GM23338 (cell line): Measurements from ENCODE around the gene TRMT61A. TPM values are rescaled to one million over a fixed set of nuclear protein-coding genes. Genes with fewer than 3 reads are reported as not detected.

Experiments
- CREB1 ChIP-seq: fragments of 250-450 bp; sonication (Bioruptor Pico); IDR thresholded peaks from 2 replicates; pipeline ENCODE4 v1.5.0; 2020; ENCODE audit warnings: low read depth, mild to moderate bottlenecking, moderate library complexity
- CTCF ChIP-seq, 2 experiments: fragments of 200-600 bp in 1 of 2; sonication (generic) in 1 of 2; conservative IDR thresholded peaks; 2 replicates each; pipeline versions ENCODE4 v1.5.1 to v1.6.1; 2016 to 2017; ENCODE audit warnings: antibody characterized with exemption in 2 of 2, low read depth in 2 of 2, mild to moderate bottlenecking in 2 of 2, moderate library complexity in 1 of 2
- EZH2phosphoT487 ChIP-seq: fragments of 200-600 bp; sonication (generic); IDR thresholded peaks from one replicate; pipeline ENCODE4 v1.8.1; 2018; ENCODE audit warnings: antibody characterized with exemption; ENCODE audit not compliant: unreplicated experiment
- JUNB ChIP-seq: IDR thresholded peaks from one replicate; pipeline ENCODE4 v1.6.1; 2016; ENCODE audit warnings: antibody characterized with exemption; ENCODE audit not compliant: unreplicated experiment
- NANOG ChIP-seq: IDR thresholded peaks from 2 replicates; pipeline ENCODE4 v1.6.1; 2016; ENCODE audit warnings: antibody characterized with exemption, borderline replicate concordance
- STAT1 ChIP-seq: IDR thresholded peaks from one replicate; pipeline ENCODE4 v1.6.1; 2016; ENCODE audit warnings: antibody characterized with exemption; ENCODE audit not compliant: unreplicated experiment
- ZNF462 ChIP-seq: fragments of 250-450 bp; sonication (Bioruptor Pico); IDR thresholded peaks from 2 replicates; pipeline ENCODE4 v1.5.0; 2020; ENCODE audit warnings: mild to moderate bottlenecking, moderate library complexity
- polyA plus RNA-seq: library from polyadenylated mRNA; unstranded; fragments of >200 nt; fragmentation: Nextera tagmentation; extraction: Ambion mirVana; gene quantifications from 2 replicates; pipeline ENCODE4 v1.2.1, GENCODE V29; 2016
- total RNA-seq: library from RNA; depleted of rRNA; stranded (reverse); fragments of >200 nt; shearing (Covaris generic); gene quantifications from 2 replicates; pipeline ENCODE4 v1.2.3, GENCODE V29; 2014
- TF ChIP-seq, protein P1 (sequence below): IDR thresholded peaks from one replicate; pipeline ENCODE4 v1.6.1; 2018; ENCODE audit warnings: antibody characterized with exemption; ENCODE audit not compliant: unreplicated experiment

TRMT61A gene
- total and polyA plus RNA-seq, 2 experiments from 2014 or later, result 13.4 to 28.2 TPM

DNA sequence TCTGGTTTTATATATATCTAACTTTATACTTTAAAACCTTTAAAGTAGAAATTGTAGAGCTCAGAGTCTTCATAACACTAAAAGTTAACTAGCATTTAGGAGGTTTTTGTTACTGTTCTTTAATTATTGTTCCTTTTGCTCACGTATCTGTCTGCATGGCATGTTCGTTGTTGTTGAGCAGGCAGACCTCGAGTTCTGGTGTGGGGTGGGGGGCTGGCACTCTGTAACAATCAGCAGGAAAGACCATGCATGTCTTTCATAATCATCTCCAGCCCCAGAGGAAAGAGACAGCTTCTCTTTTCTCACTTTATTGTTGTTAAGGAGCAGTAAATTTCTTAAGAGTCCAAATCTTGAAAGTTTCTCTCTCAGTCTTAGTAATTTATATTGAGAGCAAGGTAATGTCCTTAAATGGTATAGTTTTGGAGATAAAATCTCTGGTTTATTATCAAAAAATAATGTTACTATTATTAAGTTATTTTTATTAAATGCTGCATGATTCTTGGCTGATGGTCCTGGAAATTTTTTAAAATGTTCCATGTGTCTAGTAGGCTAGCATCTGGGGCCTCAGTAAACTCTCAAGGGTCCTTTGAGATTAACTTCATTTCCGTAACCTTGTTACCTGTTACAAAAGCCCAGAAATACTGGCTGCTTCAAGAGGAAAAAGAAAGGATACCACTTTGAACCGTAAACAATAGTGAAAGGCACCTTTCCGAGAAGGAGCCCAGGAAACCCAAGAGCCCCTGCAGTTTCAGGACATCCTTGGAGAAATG is 36.7 kb upstream of the TRMT61A start (continued):
- TF ChIP-seq ZNF462 (CRISPR knock-in tag), result no peak
- TF ChIP-seq, protein P1, sequence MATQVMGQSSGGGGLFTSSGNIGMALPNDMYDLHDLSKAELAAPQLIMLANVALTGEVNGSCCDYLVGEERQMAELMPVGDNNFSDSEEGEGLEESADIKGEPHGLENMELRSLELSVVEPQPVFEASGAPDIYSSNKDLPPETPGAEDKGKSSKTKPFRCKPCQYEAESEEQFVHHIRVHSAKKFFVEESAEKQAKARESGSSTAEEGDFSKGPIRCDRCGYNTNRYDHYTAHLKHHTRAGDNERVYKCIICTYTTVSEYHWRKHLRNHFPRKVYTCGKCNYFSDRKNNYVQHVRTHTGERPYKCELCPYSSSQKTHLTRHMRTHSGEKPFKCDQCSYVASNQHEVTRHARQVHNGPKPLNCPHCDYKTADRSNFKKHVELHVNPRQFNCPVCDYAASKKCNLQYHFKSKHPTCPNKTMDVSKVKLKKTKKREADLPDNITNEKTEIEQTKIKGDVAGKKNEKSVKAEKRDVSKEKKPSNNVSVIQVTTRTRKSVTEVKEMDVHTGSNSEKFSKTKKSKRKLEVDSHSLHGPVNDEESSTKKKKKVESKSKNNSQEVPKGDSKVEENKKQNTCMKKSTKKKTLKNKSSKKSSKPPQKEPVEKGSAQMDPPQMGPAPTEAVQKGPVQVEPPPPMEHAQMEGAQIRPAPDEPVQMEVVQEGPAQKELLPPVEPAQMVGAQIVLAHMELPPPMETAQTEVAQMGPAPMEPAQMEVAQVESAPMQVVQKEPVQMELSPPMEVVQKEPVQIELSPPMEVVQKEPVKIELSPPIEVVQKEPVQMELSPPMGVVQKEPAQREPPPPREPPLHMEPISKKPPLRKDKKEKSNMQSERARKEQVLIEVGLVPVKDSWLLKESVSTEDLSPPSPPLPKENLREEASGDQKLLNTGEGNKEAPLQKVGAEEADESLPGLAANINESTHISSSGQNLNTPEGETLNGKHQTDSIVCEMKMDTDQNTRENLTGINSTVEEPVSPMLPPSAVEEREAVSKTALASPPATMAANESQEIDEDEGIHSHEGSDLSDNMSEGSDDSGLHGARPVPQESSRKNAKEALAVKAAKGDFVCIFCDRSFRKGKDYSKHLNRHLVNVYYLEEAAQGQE, result no peak
- TF ChIP-seq CTCF (conservative IDR thresholded peaks at IDR 0.05; ENCODE audit: low read depth in 2 of 2), result no peak
- no peak for TF ChIP-seq NANOG
- TF ChIP-seq STAT1, result no peak
- no peak for TF ChIP-seq CREB1 (CRISPR knock-in tag)
- TF ChIP-seq EZH2phosphoT487, result no peak
- no peak for TF ChIP-seq JUNB
